HG02610 (cell line): ENCODE data around the gene IBA57.

Source experiments
- ATAC-seq: cut with Tn5 transposase; IDR thresholded peaks from one replicate; pipeline ENCODE4 v1.9.1; 2021; ENCODE audit warnings: mild to moderate bottlenecking, moderate library complexity; ENCODE audit not compliant: unreplicated experiment

IBA57 gene

GRCh38 chr1:228144193-228144992 lies 21.2 kb upstream of the IBA57 start:
- ATAC-seq = no peak

DNA sequence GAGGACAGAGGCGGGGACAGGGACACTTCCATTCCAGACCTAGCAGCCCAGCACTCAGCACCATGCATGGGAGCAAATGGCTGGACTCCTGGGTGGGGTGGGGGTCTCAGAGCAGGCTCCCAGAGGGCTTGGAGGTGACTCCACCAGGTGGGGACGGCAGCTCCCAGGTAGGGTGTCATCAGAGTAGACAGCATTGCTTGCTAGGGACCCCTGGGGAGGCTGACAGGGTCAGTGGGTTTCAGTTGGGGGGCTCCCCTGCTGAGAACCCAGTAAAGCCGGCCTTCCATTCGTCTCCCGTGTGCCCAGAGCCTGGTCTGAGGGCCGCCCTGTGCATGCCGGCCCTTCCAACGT lies 20.6 kb upstream of the IBA57 start:
- no peak for ATAC-seq

DNA sequence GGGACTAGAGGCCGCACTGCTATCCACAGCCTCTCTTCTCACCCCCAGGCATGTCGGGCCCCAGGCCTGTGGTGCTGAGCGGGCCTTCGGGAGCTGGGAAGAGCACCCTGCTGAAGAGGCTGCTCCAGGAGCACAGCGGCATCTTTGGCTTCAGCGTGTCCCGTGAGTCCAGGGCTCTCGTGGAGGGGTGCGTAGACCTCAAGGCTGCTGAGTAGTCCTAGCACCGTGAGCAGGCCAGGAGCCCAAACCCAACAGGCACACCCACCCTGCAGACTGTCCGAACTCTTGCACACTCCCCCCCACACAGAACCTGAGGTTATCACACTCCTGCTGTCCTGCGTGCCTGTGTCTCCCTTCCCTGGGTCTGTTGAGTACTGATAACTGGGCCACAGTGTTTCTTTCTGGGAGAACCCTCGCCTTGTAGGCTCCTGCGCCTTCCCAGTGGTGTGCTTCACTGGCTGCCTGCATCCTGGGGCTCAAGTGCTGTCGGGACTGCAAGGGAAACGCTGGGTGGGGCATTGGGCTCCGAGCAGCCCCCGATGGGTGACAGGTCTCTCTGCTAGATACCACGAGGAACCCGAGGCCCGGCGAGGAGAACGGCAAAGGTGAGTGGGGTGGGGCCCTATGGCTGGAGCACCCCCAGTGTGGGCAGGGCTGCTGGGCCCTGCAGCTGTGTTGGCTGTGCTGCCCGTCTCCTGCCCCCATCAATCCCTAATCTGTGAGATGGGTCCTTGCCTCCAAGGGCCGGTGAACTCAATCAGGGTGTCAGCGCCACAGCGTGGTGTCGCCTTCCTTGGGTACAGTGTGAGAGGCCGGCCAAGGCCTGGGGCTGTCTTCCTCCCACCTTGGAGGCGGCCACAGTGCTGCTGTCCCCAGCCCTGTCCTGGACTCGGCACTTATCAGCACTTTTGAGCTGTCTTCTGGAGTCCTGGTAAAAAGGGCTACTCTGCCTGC lies 19.9 kb upstream of the IBA57 start:
- no peak for ATAC-seq

DNA sequence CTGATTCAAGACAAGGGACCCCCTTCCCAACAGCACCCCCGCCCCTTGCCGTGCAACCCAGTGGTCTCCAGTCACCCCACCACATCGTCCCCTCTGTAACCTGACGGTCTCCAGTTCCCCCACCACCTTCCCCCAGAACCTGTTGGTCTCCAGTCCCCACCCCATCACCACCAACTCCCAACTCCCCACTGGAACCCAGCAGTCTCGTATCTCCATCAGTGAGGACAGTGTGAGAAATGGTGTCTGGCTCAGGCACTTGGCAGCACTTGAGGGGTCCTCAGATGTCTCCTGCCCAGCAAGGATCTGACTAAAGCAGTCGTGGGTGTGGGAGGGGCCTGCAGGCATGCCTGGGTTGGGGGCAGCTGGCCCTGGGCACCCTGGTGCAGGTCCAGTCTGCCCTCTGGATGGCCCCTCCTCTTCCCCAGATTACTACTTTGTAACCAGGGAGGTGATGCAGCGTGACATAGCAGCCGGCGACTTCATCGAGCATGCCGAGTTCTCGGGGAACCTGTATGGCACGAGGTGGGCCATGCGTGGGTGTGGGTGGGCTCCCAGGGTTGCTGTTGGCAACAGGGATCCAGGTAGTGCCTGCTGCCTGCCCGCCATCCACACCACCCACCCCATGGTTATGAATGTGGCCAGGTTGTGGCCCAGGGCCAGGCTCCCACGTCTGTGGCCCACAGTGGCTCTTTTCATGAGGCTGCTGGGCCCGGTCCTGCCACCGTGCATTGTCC lies 19.0 kb upstream of the IBA57 start:
- no peak for ATAC-seq

- no peak for ATAC-seq
Measured at GRCh38 chr1:228147151-228147693, 18.4 kb upstream of the IBA57 start.

DNA sequence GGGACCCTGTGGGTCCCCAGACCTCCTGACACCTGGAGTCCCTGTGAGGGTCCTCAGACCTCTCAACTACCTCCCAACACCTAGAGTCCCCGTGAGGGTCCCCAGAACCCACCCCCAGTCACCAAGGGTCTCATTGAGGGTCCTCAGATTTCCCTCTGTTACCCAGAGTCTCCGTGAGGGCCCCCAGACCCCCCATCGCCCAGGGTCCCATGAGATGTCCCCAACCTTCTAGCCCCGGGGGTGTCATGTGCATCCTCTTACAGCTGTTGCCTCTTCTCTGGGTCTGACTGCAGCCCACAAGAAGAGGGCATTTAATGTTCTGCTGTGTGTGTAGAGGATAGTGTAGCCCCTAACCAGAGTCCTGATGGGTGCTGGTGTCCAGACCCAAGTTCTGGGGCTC lies 17.8 kb upstream of the IBA57 start:
- no peak for ATAC-seq

DNA sequence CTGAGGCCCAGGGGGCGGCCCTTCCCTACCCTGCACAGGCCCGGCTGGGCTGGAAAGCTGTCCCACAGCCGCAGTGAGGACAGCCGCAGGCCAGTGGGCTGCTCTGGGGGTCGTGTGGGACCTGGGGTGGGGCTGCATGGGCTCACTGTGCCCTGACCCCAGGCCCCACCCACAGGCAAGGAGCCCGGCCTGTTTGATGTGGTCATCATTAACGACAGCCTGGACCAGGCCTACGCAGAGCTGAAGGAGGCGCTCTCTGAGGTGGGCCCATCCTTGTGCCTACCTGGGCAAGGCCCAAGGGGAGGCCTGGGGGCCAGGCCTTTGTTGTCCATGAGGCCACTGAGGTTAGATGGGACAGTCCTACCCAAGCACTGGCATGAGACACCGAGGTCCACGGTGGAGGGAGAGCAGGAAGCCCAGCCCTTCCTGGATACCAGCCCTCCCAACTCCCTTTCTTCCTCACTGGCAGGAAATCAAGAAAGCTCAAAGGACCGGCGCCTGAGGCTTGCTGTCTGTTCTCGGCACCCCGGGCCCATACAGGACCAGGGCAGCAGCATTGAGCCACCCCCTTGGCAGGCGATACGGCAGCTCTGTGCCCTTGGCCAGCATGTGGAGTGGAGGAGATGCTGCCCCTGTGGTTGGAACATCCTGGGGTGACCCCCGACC lies 17.3 kb upstream of the IBA57 start:
- ATAC-seq = no peak

DNA sequence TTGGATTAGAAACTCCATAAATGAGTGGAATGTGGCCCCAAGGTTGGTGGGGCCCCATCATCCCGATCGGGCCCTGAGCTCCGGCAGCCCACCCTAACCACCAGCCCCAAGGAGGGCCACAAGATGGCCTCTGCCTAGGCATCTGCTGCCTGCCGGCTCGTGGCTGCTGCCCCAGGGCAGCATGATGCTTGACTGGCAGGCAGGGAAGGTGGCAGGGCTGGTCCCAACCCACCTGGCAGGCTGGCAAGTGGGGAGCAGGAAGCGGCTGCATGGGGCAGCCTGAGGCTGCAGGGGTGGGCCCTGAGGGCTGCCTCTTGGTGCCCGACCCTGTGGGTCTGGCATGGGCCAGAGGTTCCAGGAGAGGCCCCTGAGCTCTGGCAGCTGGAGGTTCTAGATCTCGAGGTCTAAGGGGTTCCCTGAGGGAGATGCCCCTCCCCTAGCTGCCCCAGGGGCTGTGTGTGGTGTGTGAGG lies 16.6 kb upstream of the IBA57 start:
- no peak for ATAC-seq

- no peak for ATAC-seq
Measured at GRCh38 chr1:228149406-228150119, 16.0 kb upstream of the IBA57 start, which contains the start of gene GJC2. Gene GJC2, plus strand, starts transcription at chr1:228149930. Its CDS starts 7,829 bp downstream, at chr1:228157759.

GRCh38 chr1:228150120-228150460 lies 15.5 kb upstream of the IBA57 start:
- no peak for ATAC-seq

GRCh38 chr1:228150461-228151179 lies 15.0 kb upstream of the IBA57 start:
- no peak for ATAC-seq

GRCh38 chr1:228151180-228151925 lies 14.3 kb upstream of the IBA57 start:
- no peak for ATAC-seq

GRCh38 chr1:228152097-228152917 lies 13.3 kb upstream of the IBA57 start:
- no peak for ATAC-seq

GRCh38 chr1:228152918-228153258 lies 12.7 kb upstream of the IBA57 start:
- no peak for ATAC-seq

DNA sequence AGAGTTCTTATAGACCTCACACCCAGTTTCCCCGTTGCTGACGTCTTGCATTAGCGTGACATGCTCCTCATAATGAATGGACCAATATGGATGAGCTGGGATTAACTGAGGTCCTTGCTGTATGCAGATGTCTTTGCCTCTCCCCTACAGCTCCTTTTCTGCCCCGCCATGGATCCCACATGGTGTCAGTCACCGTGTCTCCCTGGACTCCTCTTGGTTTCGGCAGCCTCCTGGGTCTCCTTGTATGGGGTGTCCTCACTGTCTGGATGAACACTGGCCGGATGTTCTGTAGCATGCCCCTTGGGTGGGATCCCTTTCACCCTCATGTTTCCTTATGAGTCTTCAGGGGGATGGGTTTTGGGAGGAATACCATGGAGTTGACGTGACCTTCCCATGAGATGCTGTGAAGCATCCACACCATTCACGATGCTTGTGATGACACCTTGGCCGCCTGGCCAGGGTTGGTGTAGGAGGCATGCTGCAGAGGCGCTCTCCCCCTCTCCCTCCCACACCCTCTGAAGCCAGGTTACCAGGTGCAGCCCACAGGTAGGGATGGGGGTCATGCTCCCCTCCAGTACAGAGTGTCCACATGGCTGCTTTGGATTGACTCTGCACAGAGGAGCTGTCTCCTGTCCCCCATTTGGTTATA lies 11.5 kb upstream of the IBA57 start:
- no peak for ATAC-seq

DNA sequence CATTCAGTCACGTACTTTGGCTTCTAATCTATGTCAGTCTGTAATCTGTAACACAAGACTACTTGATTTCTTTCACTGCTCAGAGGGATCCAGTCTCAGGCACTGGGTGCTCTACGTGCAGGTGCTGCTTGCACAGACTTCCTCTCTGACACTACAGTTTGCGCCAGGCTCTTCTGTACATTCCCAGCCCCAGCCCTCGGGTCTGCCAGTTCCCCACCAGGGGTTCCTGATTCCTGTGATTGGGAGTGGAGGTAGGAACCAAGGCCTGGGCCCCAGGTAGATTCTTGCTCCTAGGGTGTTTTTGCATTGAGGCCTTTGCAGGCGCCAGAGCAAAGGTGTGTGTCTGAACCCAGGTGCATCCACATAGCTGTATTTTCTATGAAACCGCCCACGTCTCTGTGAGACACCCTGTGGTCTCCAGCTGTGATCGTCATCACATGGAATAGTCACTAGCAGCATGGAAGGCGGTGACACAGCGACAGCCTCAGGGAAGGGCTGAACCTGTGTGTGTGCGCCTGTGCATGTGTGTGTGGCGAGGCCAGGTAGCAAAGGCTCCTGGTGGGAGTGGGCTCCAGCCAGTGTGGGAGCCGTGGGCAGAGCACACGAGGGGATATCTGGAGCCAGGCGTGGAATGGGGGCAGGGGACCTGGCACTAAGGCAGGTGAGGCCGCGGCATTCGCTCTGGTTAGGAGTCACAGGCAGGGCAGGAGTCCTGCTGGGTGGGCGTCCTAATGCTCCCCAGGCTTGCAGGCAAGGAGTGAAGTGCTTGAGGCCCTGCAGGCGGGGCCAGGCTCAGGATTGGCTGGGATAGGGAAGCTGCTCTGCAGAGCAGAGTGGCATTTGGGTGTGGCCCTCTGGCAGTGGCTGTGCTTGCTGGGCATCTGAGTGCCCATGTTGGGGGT lies 10.7 kb upstream of the IBA57 start:
- no peak for ATAC-seq
